Mesothelial cell of epicardium (in vitro differentiated cells): ENCODE data around the gene ITGA5. TPM values are rescaled to one million over a fixed set of nuclear protein-coding genes. Genes with fewer than 3 reads are reported as not detected.

ENCODE experiments used
- DNase-seq, 2 experiments: peaks; one replicate each; pipeline ENCODE4 v3.0.0; 2021; ENCODE audit warnings: low spot score in 2 of 2; ENCODE audit not compliant: unreplicated experiment in 2 of 2
- H3K27ac Mint-ChIP-seq: 2 replicates; pipeline ENCODE4 v1.8.0; 2021; ENCODE audit warnings: mixed read lengths
- H3K27me3 Mint-ChIP-seq: 2 replicates; pipeline ENCODE4 v1.8.0; 2021; ENCODE audit warnings: low read depth, mixed read lengths
- H3K36me3 Mint-ChIP-seq: 2 replicates; pipeline ENCODE4 v1.8.0; 2021; ENCODE audit warnings: mixed read lengths
- H3K4me1 Mint-ChIP-seq: 2 replicates; pipeline ENCODE4 v1.8.0; 2021; ENCODE audit warnings: mixed read lengths
- H3K4me3 Mint-ChIP-seq: 2 replicates; pipeline ENCODE4 v1.8.0; 2021; ENCODE audit warnings: mild to moderate bottlenecking, moderate library complexity, mixed read lengths
- H3K9me3 Mint-ChIP-seq: 2 replicates; pipeline ENCODE4 v1.8.0; 2021; ENCODE audit warnings: mixed read lengths
- CTCF ChIP-seq: fragments of 200-600 bp; sonication (generic); IDR thresholded peaks from one replicate; pipeline ENCODE4 v1.5.0; 2021; ENCODE audit warnings: antibody characterized with exemption; ENCODE audit not compliant: unreplicated experiment
- total RNA-seq: library from RNA; stranded (reverse); gene quantifications from 3 replicates; pipeline ENCODE4 v1.2.1, GENCODE V29; 2021

ITGA5 gene
- total RNA-seq, 1 donor from 2014 or later, result 65.3 TPM

- H3K4me1 Mint-ChIP-seq, result peaks cover 7% of the 10 kb centered on the region
- no peak overlapping the region for H3K27ac Mint-ChIP-seq
- H3K4me3 Mint-ChIP-seq, result no peak overlapping the region
- TF ChIP-seq CTCF, result no peak
- H3K36me3 Mint-ChIP-seq, result no peaks in the 10 kb centered on the region
- DNase-seq, result no peak
- peaks cover 59% of the 10 kb centered on the region for H3K27me3 Mint-ChIP-seq
- no peaks in the 10 kb centered on the region for H3K9me3 Mint-ChIP-seq
Observed at GRCh38 chr12:54459355-54459754, 40.3 kb upstream of the ITGA5 start.

DNA sequence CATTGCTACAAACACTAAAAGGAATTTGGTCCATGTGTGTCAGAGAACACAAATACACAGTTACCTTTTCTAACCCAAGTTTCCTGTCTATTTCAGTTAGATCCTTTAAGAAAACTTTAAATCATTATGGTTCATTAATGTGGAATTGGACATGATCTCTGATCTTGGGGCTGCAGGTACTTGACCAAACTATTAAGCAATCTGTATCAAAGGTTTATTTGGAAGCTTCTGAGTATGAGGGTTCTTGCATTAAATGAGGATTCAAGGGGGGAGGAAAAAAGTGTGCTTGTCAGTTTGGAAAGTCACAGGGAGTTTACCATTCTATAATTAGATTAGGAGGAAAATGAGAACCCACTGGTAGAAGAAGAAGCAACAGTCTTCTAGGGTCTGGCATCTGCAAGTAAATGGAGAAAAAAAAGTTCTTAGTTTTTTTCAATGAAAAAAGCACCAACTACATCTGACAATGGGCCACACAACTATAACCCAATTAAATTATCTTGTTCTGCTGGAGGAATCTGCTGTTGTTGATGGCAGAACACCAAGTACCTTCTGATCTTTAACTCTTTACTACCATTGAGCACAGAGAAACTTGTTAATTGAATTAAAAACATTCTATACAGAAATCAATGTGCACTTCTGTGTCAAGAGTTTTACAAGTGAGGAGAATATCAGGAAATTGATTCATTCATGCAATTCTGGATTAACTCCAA, 36.8 kb upstream of the ITGA5 start:
- no peak for DNase-seq
- no peaks in the 10 kb centered on the region for H3K9me3 Mint-ChIP-seq
- no peak overlapping the region for H3K4me3 Mint-ChIP-seq
- no peak overlapping the region for H3K27ac Mint-ChIP-seq
- H3K4me1 Mint-ChIP-seq, result peaks cover 7% of the 10 kb centered on the region
- peaks cover 41% of the 10 kb centered on the region for H3K27me3 Mint-ChIP-seq
- no peaks in the 10 kb centered on the region for H3K36me3 Mint-ChIP-seq
- TF ChIP-seq CTCF, result no peak

GRCh38 chr12:54452628-54453027, 33.6 kb upstream of the ITGA5 start:
- Mint-ChIP-seq H3K36me3 (no peaks in the 10 kb centered on the region), H3K27ac (no peak overlapping the region), H3K9me3 (no peaks in the 10 kb centered on the region), H3K4me3 (no peak overlapping the region), H3K27me3 (peaks cover 28% of the 10 kb centered on the region), H3K4me1 (peaks cover 7% of the 10 kb centered on the region)
- no peak for TF ChIP-seq CTCF
- DNase-seq, result no peak

DNA sequence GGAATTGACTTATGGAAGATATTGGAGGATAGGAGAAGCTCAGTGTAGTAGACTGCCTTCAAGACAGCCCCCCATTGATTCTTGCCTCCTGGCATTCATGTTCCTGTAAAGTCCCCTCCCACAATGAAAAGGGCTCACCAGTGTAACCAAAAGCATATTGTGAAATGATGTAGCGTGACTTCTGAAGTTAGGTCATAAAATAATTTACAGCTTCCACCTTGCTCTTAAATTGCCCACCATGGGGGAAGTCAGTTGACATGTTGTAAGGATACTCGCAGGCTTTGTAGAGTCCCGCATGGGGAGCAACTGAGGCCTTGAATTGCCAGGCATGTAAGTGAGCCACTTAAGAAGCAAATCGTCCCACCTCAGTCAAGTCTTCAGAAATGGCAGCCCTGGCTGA, 29.3 kb upstream of the ITGA5 start:
- Mint-ChIP-seq H3K9me3 (no peaks in the 10 kb centered on the region), H3K4me3 (no peak overlapping the region), H3K4me1 (no peaks in the 10 kb centered on the region), H3K27me3 (peaks cover 28% of the 10 kb centered on the region), H3K36me3 (no peaks in the 10 kb centered on the region), H3K27ac (no peak overlapping the region)
- no peak for TF ChIP-seq CTCF
- no peak for DNase-seq

DNA sequence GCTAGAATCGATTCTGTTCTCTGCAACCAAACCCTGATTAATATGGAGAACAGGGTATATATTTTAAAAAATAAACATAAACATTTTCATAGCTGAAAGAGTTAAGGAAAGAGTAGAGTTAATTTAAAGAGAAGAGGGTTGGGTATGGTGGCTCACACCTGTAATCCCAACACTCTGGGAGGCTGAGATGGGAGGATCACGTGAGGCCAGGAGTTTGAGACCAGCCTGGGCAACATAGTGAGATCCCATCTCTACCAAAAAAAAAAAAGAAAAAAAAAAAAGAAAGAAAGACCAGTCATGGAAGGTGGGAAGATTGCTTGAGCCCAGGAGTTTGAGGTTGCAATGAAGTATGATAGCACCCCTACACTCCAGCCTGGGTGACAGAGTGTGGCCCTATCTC, 28.9 kb upstream of the ITGA5 start:
- no peak for DNase-seq
- no peaks in the 10 kb centered on the region for H3K36me3 Mint-ChIP-seq
- TF ChIP-seq CTCF, result no peak
- no peak overlapping the region for H3K27ac Mint-ChIP-seq
- no peak overlapping the region for H3K4me3 Mint-ChIP-seq
- H3K4me1 Mint-ChIP-seq, result no peaks in the 10 kb centered on the region
- no peaks in the 10 kb centered on the region for H3K9me3 Mint-ChIP-seq
- H3K27me3 Mint-ChIP-seq, result peaks cover 28% of the 10 kb centered on the region
